Activated naive CD4-positive, alpha-beta T cell treated with anti-CD3 and anti-CD28 coated beads, Interleukin-2, amount 10 ng/mL, durations not matched to agents 7 days and 5 days (primary cell): ENCODE data around the gene ALX4.

ENCODE experiments used
- CTCF ChIA-PET: fragments of 350-600 bp; sonication (Branson Sonifier 250); formaldehyde crosslinking; loops from one replicate; lab custom pipeline; 2021; ENCODE audit warnings: antibody characterized with exemption; lab: Charles Lee
- DNase-seq: peaks from one replicate; pipeline ENCODE4 v3.0.0-alpha.2; 2020
- H3K27ac Mint-ChIP-seq: one replicate; pipeline ENCODE4 v1.8.0; 2021; ENCODE audit warnings: mild to moderate bottlenecking, moderate library complexity, mixed read lengths
- H3K27me3 Mint-ChIP-seq: one replicate; pipeline ENCODE4 v1.8.0; 2021; ENCODE audit warnings: mild to moderate bottlenecking, mixed read lengths
- H3K36me3 Mint-ChIP-seq: one replicate; pipeline ENCODE4 v1.8.0; 2021; ENCODE audit warnings: mixed read lengths
- H3K4me1 Mint-ChIP-seq: one replicate; pipeline ENCODE4 v1.8.0; 2021; ENCODE audit warnings: mixed read lengths
- H3K4me3 Mint-ChIP-seq: one replicate; pipeline ENCODE4 v1.8.0; 2021; ENCODE audit warnings: mild to moderate bottlenecking, moderate library complexity, mixed read lengths
- H3K9me3 Mint-ChIP-seq: one replicate; pipeline ENCODE4 v1.8.0; 2021; ENCODE audit warnings: mixed read lengths

ALX4 gene

GRCh38 chr11:44305026-44305469 is 4.9 kb downstream of the ALX4 start:
- peaks cover 1% of the 10 kb centered on the region for H3K36me3 Mint-ChIP-seq
- CTCF ChIA-PET: interaction anchor here (1.4 kb wide), 1 partner anchor 211 kb away, joined by 3 read pairs; no protein-coding TSS in a partner anchor
- no peak for DNase-seq
- H3K4me3 Mint-ChIP-seq: peak overlapping the region; percentile 79
- peaks cover 100% of the 10 kb centered on the region for H3K27me3 Mint-ChIP-seq
- no peaks in the 10 kb centered on the region for H3K9me3 Mint-ChIP-seq
- H3K27ac Mint-ChIP-seq: no peak overlapping the region
- H3K4me1 Mint-ChIP-seq: peaks cover 28% of the 10 kb centered on the region

GRCh38 chr11:44304091-44305025 is 5.6 kb downstream of the ALX4 start:
- Mint-ChIP-seq H3K27me3 (peaks cover 99% of the 10 kb centered on the region), H3K4me1 (peaks cover 24% of the 10 kb centered on the region), H3K4me3 (peak overlapping the region; percentile 79), H3K36me3 (peaks cover 1% of the 10 kb centered on the region), H3K9me3 (no peaks in the 10 kb centered on the region), H3K27ac (peak overlapping the region; percentile 45)
- CTCF ChIA-PET: no interaction called here
- no peak for DNase-seq

GRCh38 chr11:44303401-44303938 is 6.5 kb downstream of the ALX4 start:
- peaks cover 1% of the 10 kb centered on the region for H3K36me3 Mint-ChIP-seq
- DNase-seq: no peak
- CTCF ChIA-PET: no interaction called here
- H3K4me1 Mint-ChIP-seq: peaks cover 22% of the 10 kb centered on the region
- no peaks in the 10 kb centered on the region for H3K9me3 Mint-ChIP-seq
- H3K27me3 Mint-ChIP-seq: peaks cover 95% of the 10 kb centered on the region
- H3K27ac Mint-ChIP-seq: peak overlapping the region; percentile 38
- no peak overlapping the region for H3K4me3 Mint-ChIP-seq

GRCh38 chr11:44301564-44302271 is 8.2 kb downstream of the ALX4 start:
- no peak overlapping the region for H3K4me3 Mint-ChIP-seq
- peaks cover 21% of the 10 kb centered on the region for H3K4me1 Mint-ChIP-seq
- CTCF ChIA-PET: no interaction called here
- peaks cover 1% of the 10 kb centered on the region for H3K36me3 Mint-ChIP-seq
- no peak overlapping the region for H3K27ac Mint-ChIP-seq
- peaks cover 87% of the 10 kb centered on the region for H3K27me3 Mint-ChIP-seq
- DNase-seq: no peak
- no peaks in the 10 kb centered on the region for H3K9me3 Mint-ChIP-seq

GRCh38 chr11:44300844-44301563 is 8.9 kb downstream of the ALX4 start:
- Mint-ChIP-seq H3K27ac (no peak overlapping the region), H3K9me3 (no peaks in the 10 kb centered on the region), H3K27me3 (peaks cover 79% of the 10 kb centered on the region), H3K36me3 (peaks cover 1% of the 10 kb centered on the region), H3K4me1 (peaks cover 16% of the 10 kb centered on the region), H3K4me3 (no peak overlapping the region)
- CTCF ChIA-PET: no interaction called here
- DNase-seq: no peak

- H3K27ac Mint-ChIP-seq: peak overlapping the region; percentile 65
- no peak for DNase-seq
- CTCF ChIA-PET: interaction anchor here (0.7 kb wide), 1 partner anchor 10 kb away, joined by 3 read pairs; no protein-coding TSS in a partner anchor
- no peaks in the 10 kb centered on the region for H3K36me3 Mint-ChIP-seq
- no peaks in the 10 kb centered on the region for H3K9me3 Mint-ChIP-seq
- H3K27me3 Mint-ChIP-seq: peaks cover 64% of the 10 kb centered on the region
- no peak overlapping the region for H3K4me3 Mint-ChIP-seq
- no peaks in the 10 kb centered on the region for H3K4me1 Mint-ChIP-seq
Observed at GRCh38 chr11:44298862-44299261, 11.1 kb downstream of the ALX4 start.

- H3K27ac Mint-ChIP-seq: no peak overlapping the region
- H3K9me3 Mint-ChIP-seq: no peaks in the 10 kb centered on the region
- no peak overlapping the region for H3K4me3 Mint-ChIP-seq
- peaks cover 41% of the 10 kb centered on the region for H3K27me3 Mint-ChIP-seq
- no peak for DNase-seq
- CTCF ChIA-PET: interaction anchor here (0.7 to 2.2 kb wide), 2 partner anchors 246 to 249 kb away, joined by 3 to 7 read pairs; no protein-coding TSS in a partner anchor
- H3K4me1 Mint-ChIP-seq: no peaks in the 10 kb centered on the region
- H3K36me3 Mint-ChIP-seq: no peaks in the 10 kb centered on the region
Observed at GRCh38 chr11:44290208-44290607, 19.7 kb downstream of the ALX4 start.

GRCh38 chr11:44288133-44288526 is 21.8 kb downstream of the ALX4 start:
- H3K4me3 Mint-ChIP-seq: no peak overlapping the region
- no peaks in the 10 kb centered on the region for H3K9me3 Mint-ChIP-seq
- peaks cover 31% of the 10 kb centered on the region for H3K27me3 Mint-ChIP-seq
- no peak overlapping the region for H3K27ac Mint-ChIP-seq
- no peaks in the 10 kb centered on the region for H3K36me3 Mint-ChIP-seq
- CTCF ChIA-PET: interaction anchor here (0.5 to 2.2 kb wide), 2 partner anchors 10 to 251 kb away, joined by 3 to 7 read pairs; no protein-coding TSS in a partner anchor
- DNase-seq: no peak
- no peaks in the 10 kb centered on the region for H3K4me1 Mint-ChIP-seq

GRCh38 chr11:44286911-44287310 is 23.0 kb downstream of the ALX4 start:
- H3K9me3 Mint-ChIP-seq: no peaks in the 10 kb centered on the region

GRCh38 chr11:44286268-44286880 is 23.6 kb downstream of the ALX4 start:
- Mint-ChIP-seq H3K27me3 (peaks cover 34% of the 10 kb centered on the region), H3K9me3 (no peaks in the 10 kb centered on the region), H3K4me1 (no peaks in the 10 kb centered on the region), H3K27ac (no peak overlapping the region), H3K36me3 (no peaks in the 10 kb centered on the region), H3K4me3 (no peak overlapping the region)
- peak; percentile 75 for DNase-seq
- CTCF ChIA-PET: interaction anchor here (0.6 to 3.1 kb wide), 15 partner anchors 9 to 253 kb away, joined by 3 to 14 read pairs (median 4); no protein-coding TSS in a partner anchor

More at GRCh38 chr11:44286911-44287310, 23.0 kb downstream of the ALX4 start:
- CTCF ChIA-PET: interaction anchor here (1.2 to 3.1 kb wide), 6 partner anchors 43 to 253 kb away, joined by 3 to 14 read pairs (median 8); no protein-coding TSS in a partner anchor
- no peaks in the 10 kb centered on the region for H3K36me3 Mint-ChIP-seq
- H3K4me1 Mint-ChIP-seq: no peaks in the 10 kb centered on the region
- H3K4me3 Mint-ChIP-seq: no peak overlapping the region
- peaks cover 32% of the 10 kb centered on the region for H3K27me3 Mint-ChIP-seq
- DNase-seq: no peak
- H3K27ac Mint-ChIP-seq: no peak overlapping the region

- no peak overlapping the region for H3K27ac Mint-ChIP-seq
- peaks cover 36% of the 10 kb centered on the region for H3K27me3 Mint-ChIP-seq
- CTCF ChIA-PET: interaction anchor here (0.6 to 3.1 kb wide), 16 partner anchors 9 to 254 kb away, joined by 3 to 14 read pairs (median 4); no protein-coding TSS in a partner anchor
- H3K9me3 Mint-ChIP-seq: no peaks in the 10 kb centered on the region
- H3K4me3 Mint-ChIP-seq: no peak overlapping the region
- DNase-seq: no peak
- H3K4me1 Mint-ChIP-seq: no peaks in the 10 kb centered on the region
- no peaks in the 10 kb centered on the region for H3K36me3 Mint-ChIP-seq
Observed at GRCh38 chr11:44285756-44286155, 24.2 kb downstream of the ALX4 start.

GRCh38 chr11:44282620-44283019 is 27.3 kb downstream of the ALX4 start:
- no peak for DNase-seq
- H3K27me3 Mint-ChIP-seq: peaks cover 26% of the 10 kb centered on the region
- no peak overlapping the region for H3K27ac Mint-ChIP-seq
- CTCF ChIA-PET: no interaction called here
- no peaks in the 10 kb centered on the region for H3K36me3 Mint-ChIP-seq
- no peaks in the 10 kb centered on the region for H3K9me3 Mint-ChIP-seq
- no peaks in the 10 kb centered on the region for H3K4me1 Mint-ChIP-seq
- H3K4me3 Mint-ChIP-seq: no peak overlapping the region

- no peaks in the 10 kb centered on the region for H3K36me3 Mint-ChIP-seq
Observed at GRCh38 chr11:44281151-44281550, 28.8 kb downstream of the ALX4 start.

More at GRCh38 chr11:44281151-44281550, 28.8 kb downstream of the ALX4 start:
- Mint-ChIP-seq H3K27me3 (peaks cover 14% of the 10 kb centered on the region), H3K4me1 (no peaks in the 10 kb centered on the region), H3K4me3 (no peak overlapping the region), H3K27ac (no peak overlapping the region), H3K9me3 (no peaks in the 10 kb centered on the region)
- DNase-seq: no peak
- CTCF ChIA-PET: no interaction called here
